LNCAP (cell line): ENCODE measurements around the gene PSMB9.

ENCODE experiments used
- CTCF ChIP-seq: fragments of 450-650 bp; IDR thresholded peaks from 2 replicates; pipeline ENCODE4 v1.5.1; 2017; ENCODE audit warnings: mild to moderate bottlenecking

The PSMB9 gene

GRCh38 chr6:32847795-32848194 is 6.2 kb upstream of the PSMB9 start:
- no peak for TF ChIP-seq CTCF

GRCh38 chr6:32849126-32849525 is 4.9 kb upstream of the PSMB9 start:
- no peak for TF ChIP-seq CTCF

- no peak for TF ChIP-seq CTCF
Observed at GRCh38 chr6:32851025-32851424, 3.0 kb upstream of the PSMB9 start.

- no peak for TF ChIP-seq CTCF
Observed at GRCh38 chr6:32852018-32852843, 1.8 kb upstream of the PSMB9 start.

GRCh38 chr6:32852844-32853540 is 1.0 kb upstream of the PSMB9 start:
- TF ChIP-seq CTCF: no peak

GRCh38 chr6:32854376-32855178 is 585 bp downstream of the PSMB9 start:
- no peak for TF ChIP-seq CTCF

- no peak for TF ChIP-seq CTCF
Observed at GRCh38 chr6:32855467-32856174, 1.6 kb downstream of the PSMB9 start.
